ENCODE measurements around the gene AP1B1.
A peak's percentile ranks its signal among the peaks of the same experiment; 100 is the strongest.

The AP1B1 gene

GRCh38 chr22:29339381-29340235, 48.8 kb downstream of the AP1B1 start:
- H3K27ac Mint-ChIP-seq = peak overlapping the region; percentile 2
- H3K36me3 Mint-ChIP-seq (ENCODE audit: low read depth) = peaks cover 100% of the 10 kb centered on the region
- peaks cover 27% of the 10 kb centered on the region for H3K4me1 Mint-ChIP-seq (ENCODE audit: low read depth)
- no peaks in the 10 kb centered on the region for H3K27me3 Mint-ChIP-seq
- intact Hi-C loops (cut with micrococcal nuclease) = no loop called here
- no peak overlapping the region for H3K4me3 Mint-ChIP-seq
- H3K9me3 Mint-ChIP-seq = no peaks in the 10 kb centered on the region

- H3K4me1 Mint-ChIP-seq (ENCODE audit: low read depth) = peaks cover 27% of the 10 kb centered on the region
- H3K27me3 Mint-ChIP-seq = no peaks in the 10 kb centered on the region
- no peak overlapping the region for H3K4me3 Mint-ChIP-seq
- no peak overlapping the region for H3K27ac Mint-ChIP-seq
- H3K36me3 Mint-ChIP-seq (ENCODE audit: low read depth) = peaks cover 100% of the 10 kb centered on the region
- H3K9me3 Mint-ChIP-seq = no peaks in the 10 kb centered on the region
- intact Hi-C loops (cut with micrococcal nuclease) = no loop called here
These were observed 50.0 kb downstream of the AP1B1 start for GRCh38 chr22:29338398-29338797.

GRCh38 chr22:29337631-29338284, 50.6 kb downstream of the AP1B1 start:
- intact Hi-C loops (cut with micrococcal nuclease) = no loop called here
- peak overlapping the region; percentile 14 for H3K27ac Mint-ChIP-seq
- H3K9me3 Mint-ChIP-seq = no peaks in the 10 kb centered on the region
- H3K27me3 Mint-ChIP-seq = no peaks in the 10 kb centered on the region
- H3K36me3 Mint-ChIP-seq (ENCODE audit: low read depth) = peaks cover 100% of the 10 kb centered on the region
- H3K4me1 Mint-ChIP-seq (ENCODE audit: low read depth) = peaks cover 20% of the 10 kb centered on the region
- H3K4me3 Mint-ChIP-seq = no peak overlapping the region

GRCh38 chr22:29336751-29337490, 51.4 kb downstream of the AP1B1 start:
- H3K36me3 Mint-ChIP-seq (ENCODE audit: low read depth) = peaks cover 100% of the 10 kb centered on the region
- intact Hi-C loops (cut with micrococcal nuclease) = no loop called here
- no peaks in the 10 kb centered on the region for H3K27me3 Mint-ChIP-seq
- peaks cover 19% of the 10 kb centered on the region for H3K4me1 Mint-ChIP-seq (ENCODE audit: low read depth)
- no peaks in the 10 kb centered on the region for H3K9me3 Mint-ChIP-seq
- H3K27ac Mint-ChIP-seq = no peak overlapping the region
- no peak overlapping the region for H3K4me3 Mint-ChIP-seq

GRCh38 chr22:29335656-29336055, 52.7 kb downstream of the AP1B1 start:
- H3K9me3 Mint-ChIP-seq = no peaks in the 10 kb centered on the region
- H3K36me3 Mint-ChIP-seq (ENCODE audit: low read depth) = peaks cover 100% of the 10 kb centered on the region
- no peaks in the 10 kb centered on the region for H3K27me3 Mint-ChIP-seq
- intact Hi-C loops (cut with micrococcal nuclease) = no loop called here
- no peak overlapping the region for H3K27ac Mint-ChIP-seq
- H3K4me3 Mint-ChIP-seq = no peak overlapping the region
- peaks cover 19% of the 10 kb centered on the region for H3K4me1 Mint-ChIP-seq (ENCODE audit: low read depth)

GRCh38 chr22:29334696-29335344, 53.5 kb downstream of the AP1B1 start:
- no peaks in the 10 kb centered on the region for H3K27me3 Mint-ChIP-seq

GRCh38 chr22:29334148-29334547, 54.2 kb downstream of the AP1B1 start:
- no peak overlapping the region for H3K4me3 Mint-ChIP-seq
- peaks cover 100% of the 10 kb centered on the region for H3K36me3 Mint-ChIP-seq (ENCODE audit: low read depth)
- peaks cover 13% of the 10 kb centered on the region for H3K4me1 Mint-ChIP-seq (ENCODE audit: low read depth)
- H3K9me3 Mint-ChIP-seq = no peaks in the 10 kb centered on the region
- H3K27ac Mint-ChIP-seq = no peak overlapping the region
- intact Hi-C loops (cut with micrococcal nuclease) = no loop called here
- H3K27me3 Mint-ChIP-seq = no peaks in the 10 kb centered on the region

More at GRCh38 chr22:29334696-29335344, 53.5 kb downstream of the AP1B1 start:
- H3K36me3 Mint-ChIP-seq (ENCODE audit: low read depth) = peaks cover 100% of the 10 kb centered on the region
- no peak overlapping the region for H3K27ac Mint-ChIP-seq
- intact Hi-C loops (cut with micrococcal nuclease) = no loop called here
- H3K4me3 Mint-ChIP-seq = no peak overlapping the region
- H3K9me3 Mint-ChIP-seq = no peaks in the 10 kb centered on the region
- H3K4me1 Mint-ChIP-seq (ENCODE audit: low read depth) = peaks cover 19% of the 10 kb centered on the region

GRCh38 chr22:29332886-29333496, 55.4 kb downstream of the AP1B1 start:
- Mint-ChIP-seq H3K27me3 (no peaks in the 10 kb centered on the region), H3K27ac (no peak overlapping the region), H3K4me1 (ENCODE audit: low read depth) (peaks cover 6% of the 10 kb centered on the region), H3K36me3 (ENCODE audit: low read depth) (peaks cover 100% of the 10 kb centered on the region), H3K4me3 (no peak overlapping the region), H3K9me3 (no peaks in the 10 kb centered on the region)
- intact Hi-C loops (cut with micrococcal nuclease) = no loop called here

GRCh38 chr22:29331658-29332300, 56.6 kb downstream of the AP1B1 start:
- intact Hi-C loops (cut with micrococcal nuclease) = no loop called here
- Mint-ChIP-seq H3K27ac (no peak overlapping the region), H3K27me3 (no peaks in the 10 kb centered on the region), H3K4me1 (ENCODE audit: low read depth) (no peaks in the 10 kb centered on the region), H3K9me3 (no peaks in the 10 kb centered on the region), H3K4me3 (no peak overlapping the region), H3K36me3 (ENCODE audit: low read depth) (peaks cover 100% of the 10 kb centered on the region)

- Mint-ChIP-seq H3K9me3 (no peaks in the 10 kb centered on the region), H3K36me3 (ENCODE audit: low read depth) (peaks cover 100% of the 10 kb centered on the region), H3K4me1 (ENCODE audit: low read depth) (no peaks in the 10 kb centered on the region), H3K27me3 (no peaks in the 10 kb centered on the region), H3K4me3 (no peak overlapping the region), H3K27ac (no peak overlapping the region)
- intact Hi-C loops (cut with micrococcal nuclease) = no loop called here
These were observed 57.2 kb downstream of the AP1B1 start for GRCh38 chr22:29331213-29331612.

GRCh38 chr22:29330753-29331152, 57.6 kb downstream of the AP1B1 start:
- H3K36me3 Mint-ChIP-seq (ENCODE audit: low read depth) = peaks cover 100% of the 10 kb centered on the region
- H3K27ac Mint-ChIP-seq = no peak overlapping the region
- H3K27me3 Mint-ChIP-seq = no peaks in the 10 kb centered on the region
- H3K4me1 Mint-ChIP-seq (ENCODE audit: low read depth) = no peaks in the 10 kb centered on the region
- no peaks in the 10 kb centered on the region for H3K9me3 Mint-ChIP-seq
- H3K4me3 Mint-ChIP-seq = no peak overlapping the region
- intact Hi-C loops (cut with micrococcal nuclease) = no loop called here

GRCh38 chr22:29330291-29330690, 58.1 kb downstream of the AP1B1 start:
- H3K9me3 Mint-ChIP-seq = no peaks in the 10 kb centered on the region
- H3K27ac Mint-ChIP-seq = no peak overlapping the region
- intact Hi-C loops (cut with micrococcal nuclease) = no loop called here

GRCh38 chr22:29329581-29329980, 58.8 kb downstream of the AP1B1 start:
- no peak overlapping the region for H3K27ac Mint-ChIP-seq

More at GRCh38 chr22:29330291-29330690, 58.1 kb downstream of the AP1B1 start:
- Mint-ChIP-seq H3K27me3 (no peaks in the 10 kb centered on the region), H3K36me3 (ENCODE audit: low read depth) (peaks cover 100% of the 10 kb centered on the region), H3K4me3 (no peak overlapping the region), H3K4me1 (ENCODE audit: low read depth) (no peaks in the 10 kb centered on the region)

More at GRCh38 chr22:29329581-29329980, 58.8 kb downstream of the AP1B1 start:
- H3K4me3 Mint-ChIP-seq = no peak overlapping the region
- H3K4me1 Mint-ChIP-seq (ENCODE audit: low read depth) = no peaks in the 10 kb centered on the region
- H3K36me3 Mint-ChIP-seq (ENCODE audit: low read depth) = peaks cover 96% of the 10 kb centered on the region
- no peaks in the 10 kb centered on the region for H3K9me3 Mint-ChIP-seq
- intact Hi-C loops (cut with micrococcal nuclease) = no loop called here
- no peaks in the 10 kb centered on the region for H3K27me3 Mint-ChIP-seq

All from dendritic cell treated with granulocyte-macrophage colony-stimulating factor and Interleukin-4, amounts not matched to agents 40 ng/mL and 50 ng/mL, for 4 days (primary cell).